Glutamatergic neuron (in vitro differentiated cells): ENCODE measurements around the gene KRTAP10-9. TPM values are rescaled to one million over a fixed set of nuclear protein-coding genes. Genes with fewer than 3 reads are reported as not detected.
"Not testable (repeated sequence)": the region's sequence is repeated elsewhere in the genome, so short reads cannot be mapped to it uniquely, and the experiment has no call there.

Experiments
- DNase-seq: peaks from one replicate; pipeline ENCODE4 v3.0.0; 2022
- H3K27ac Mint-ChIP-seq: one replicate; pipeline ENCODE4 v1.8.0; 2020; ENCODE audit warnings: mild to moderate bottlenecking, mixed read lengths, inconsistent platforms; ENCODE audit not compliant: unreplicated experiment
- H3K27me3 Mint-ChIP-seq: one replicate; pipeline ENCODE4 v1.8.0; 2020; ENCODE audit warnings: mild to moderate bottlenecking, moderate library complexity, mixed read lengths, inconsistent platforms; ENCODE audit not compliant: unreplicated experiment
- H3K36me3 Mint-ChIP-seq: one replicate; pipeline ENCODE4 v1.8.0; 2020; ENCODE audit warnings: mild to moderate bottlenecking, mixed read lengths, inconsistent platforms; ENCODE audit not compliant: unreplicated experiment
- H3K4me1 Mint-ChIP-seq: one replicate; pipeline ENCODE4 v1.8.0; 2020; ENCODE audit warnings: mild to moderate bottlenecking, low read depth, mixed read lengths, inconsistent platforms; ENCODE audit not compliant: unreplicated experiment
- H3K4me3 Mint-ChIP-seq: one replicate; pipeline ENCODE4 v1.8.0; 2020; ENCODE audit warnings: mild to moderate bottlenecking, mixed read lengths, inconsistent platforms; ENCODE audit not compliant: unreplicated experiment
- H3K9me3 Mint-ChIP-seq: one replicate; pipeline ENCODE4 v1.8.0; 2020; ENCODE audit warnings: mild to moderate bottlenecking, moderate library complexity, mixed read lengths, inconsistent platforms; ENCODE audit not compliant: unreplicated experiment
- total RNA-seq: library from RNA; stranded (reverse); fragmentation: NEBNext Ultra II Directional; extraction: Animal tissue kit (Norgen Biotek cat#: 25700); gene quantifications from one replicate; pipeline ENCODE4 v1.2.1, GENCODE V29; 2021; ENCODE audit not compliant: unreplicated experiment
- TF ChIP-seq, protein P1 (sequence below): fragments of 200-600 bp; sonication (generic); IDR thresholded peaks from one replicate; pipeline ENCODE4 v1.5.0; 2021; ENCODE audit not compliant: partially characterized antibody, unreplicated experiment

The KRTAP10-9 gene
- total RNA-seq, 1 donor from 2014 or later, result not detected

GRCh38 chr21:44637018-44637850, 10.3 kb downstream of the KRTAP10-9 start, which contains the start of gene KRTAP10-10:
Gene KRTAP10-10 (plus strand): TSS chr21:44637356. CDS start chr21:44637418, 62 bp downstream.
- DNase-seq, result peak; percentile 38
- H3K4me3 Mint-ChIP-seq, result peak within 1 kb of the TSS; percentile 64
- no peaks in the 10 kb centered on the region for H3K27me3 Mint-ChIP-seq
- H3K9me3 Mint-ChIP-seq, result peaks cover 11% of the 10 kb centered on the region
- peaks cover 3% of the 10 kb centered on the region for H3K4me1 Mint-ChIP-seq
- TF ChIP-seq, protein P1, sequence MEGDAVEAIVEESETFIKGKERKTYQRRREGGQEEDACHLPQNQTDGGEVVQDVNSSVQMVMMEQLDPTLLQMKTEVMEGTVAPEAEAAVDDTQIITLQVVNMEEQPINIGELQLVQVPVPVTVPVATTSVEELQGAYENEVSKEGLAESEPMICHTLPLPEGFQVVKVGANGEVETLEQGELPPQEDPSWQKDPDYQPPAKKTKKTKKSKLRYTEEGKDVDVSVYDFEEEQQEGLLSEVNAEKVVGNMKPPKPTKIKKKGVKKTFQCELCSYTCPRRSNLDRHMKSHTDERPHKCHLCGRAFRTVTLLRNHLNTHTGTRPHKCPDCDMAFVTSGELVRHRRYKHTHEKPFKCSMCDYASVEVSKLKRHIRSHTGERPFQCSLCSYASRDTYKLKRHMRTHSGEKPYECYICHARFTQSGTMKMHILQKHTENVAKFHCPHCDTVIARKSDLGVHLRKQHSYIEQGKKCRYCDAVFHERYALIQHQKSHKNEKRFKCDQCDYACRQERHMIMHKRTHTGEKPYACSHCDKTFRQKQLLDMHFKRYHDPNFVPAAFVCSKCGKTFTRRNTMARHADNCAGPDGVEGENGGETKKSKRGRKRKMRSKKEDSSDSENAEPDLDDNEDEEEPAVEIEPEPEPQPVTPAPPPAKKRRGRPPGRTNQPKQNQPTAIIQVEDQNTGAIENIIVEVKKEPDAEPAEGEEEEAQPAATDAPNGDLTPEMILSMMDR, result no peak
- H3K36me3 Mint-ChIP-seq, result peaks cover 22% of the 10 kb centered on the region
- peak within 1 kb of the TSS; percentile 67 for H3K27ac Mint-ChIP-seq

- Mint-ChIP-seq H3K27ac (peak overlapping the region; percentile 67), H3K4me3 (peak overlapping the region; percentile 64), H3K9me3 (peaks cover 11% of the 10 kb centered on the region), H3K36me3 (peaks cover 22% of the 10 kb centered on the region)
- not testable (repeated sequence) for H3K4me1 Mint-ChIP-seq, DNase-seq, H3K27me3 Mint-ChIP-seq
These were observed 11.0 kb downstream of the KRTAP10-9 start for GRCh38 chr21:44637851-44638348.

GRCh38 chr21:44638506-44639330, 11.8 kb downstream of the KRTAP10-9 start:
- not testable (repeated sequence) for H3K27me3 Mint-ChIP-seq, DNase-seq, H3K4me3 Mint-ChIP-seq, H3K9me3 Mint-ChIP-seq, H3K27ac Mint-ChIP-seq, H3K4me1 Mint-ChIP-seq
- peaks cover 16% of the 10 kb centered on the region for H3K36me3 Mint-ChIP-seq

- Mint-ChIP-seq H3K4me1 (peaks cover 3% of the 10 kb centered on the region), H3K27me3 (no peaks in the 10 kb centered on the region), H3K27ac (no peak overlapping the region), H3K4me3 (no peak overlapping the region), H3K9me3 (peaks cover 11% of the 10 kb centered on the region), H3K36me3 (peaks cover 20% of the 10 kb centered on the region)
- no peak for DNase-seq
- TF ChIP-seq, protein P1, result no peak
These were observed 12.4 kb downstream of the KRTAP10-9 start for GRCh38 chr21:44639331-44639655.

- no peak for DNase-seq
- peaks cover 3% of the 10 kb centered on the region for H3K4me1 Mint-ChIP-seq
- peaks cover 15% of the 10 kb centered on the region for H3K9me3 Mint-ChIP-seq
- peaks cover 29% of the 10 kb centered on the region for H3K36me3 Mint-ChIP-seq
- no peaks in the 10 kb centered on the region for H3K27me3 Mint-ChIP-seq
- TF ChIP-seq, protein P1, result no peak
- H3K27ac Mint-ChIP-seq, result no peak overlapping the region
- H3K4me3 Mint-ChIP-seq, result no peak overlapping the region
These were observed 13.9 kb downstream of the KRTAP10-9 start for GRCh38 chr21:44640761-44641160.
